GM21423 (cell line): ENCODE results near the gene JDP2.
"Not testable (repeated sequence)": the region's sequence is repeated elsewhere in the genome, so short reads cannot be mapped to it uniquely, and the experiment has no call there.

Source experiments
- ATAC-seq: cut with Tn5 transposase; IDR thresholded peaks from one replicate; pipeline ENCODE4 v1.9.1; 2021; ENCODE audit warnings: mild to moderate bottlenecking, moderate library complexity; ENCODE audit not compliant: unreplicated experiment

The JDP2 gene

DNA sequence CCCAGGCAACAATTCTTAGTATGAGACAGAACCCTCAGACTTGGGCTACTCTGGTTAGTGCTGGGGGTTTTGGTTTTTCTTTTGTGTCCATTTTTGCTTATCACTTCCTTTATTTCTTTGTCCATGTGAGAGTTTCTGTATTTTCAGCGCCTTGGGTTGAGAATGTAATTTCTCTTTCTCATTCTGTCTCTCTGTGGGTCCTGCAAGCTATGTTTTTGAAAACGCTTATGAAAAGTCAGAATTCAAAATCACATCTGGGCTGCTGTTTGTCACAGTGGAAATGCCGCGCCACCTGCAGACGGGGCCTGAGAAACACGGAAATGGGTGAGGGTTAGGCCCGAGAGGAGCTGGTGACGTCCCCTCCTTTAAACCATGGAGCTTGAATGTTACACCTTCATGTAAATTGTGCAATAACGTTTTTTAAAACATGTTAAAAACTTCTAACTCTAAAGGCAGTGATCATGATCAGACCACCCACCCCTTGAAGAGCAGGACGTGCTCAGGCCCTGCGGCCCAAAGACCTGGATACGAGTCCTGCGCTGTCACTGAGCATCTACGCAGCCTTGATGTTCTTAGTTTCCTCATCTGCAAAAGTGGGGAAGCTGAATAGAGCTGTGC lies 26.1 kb downstream of the JDP2 start:
- no peak for ATAC-seq

DNA sequence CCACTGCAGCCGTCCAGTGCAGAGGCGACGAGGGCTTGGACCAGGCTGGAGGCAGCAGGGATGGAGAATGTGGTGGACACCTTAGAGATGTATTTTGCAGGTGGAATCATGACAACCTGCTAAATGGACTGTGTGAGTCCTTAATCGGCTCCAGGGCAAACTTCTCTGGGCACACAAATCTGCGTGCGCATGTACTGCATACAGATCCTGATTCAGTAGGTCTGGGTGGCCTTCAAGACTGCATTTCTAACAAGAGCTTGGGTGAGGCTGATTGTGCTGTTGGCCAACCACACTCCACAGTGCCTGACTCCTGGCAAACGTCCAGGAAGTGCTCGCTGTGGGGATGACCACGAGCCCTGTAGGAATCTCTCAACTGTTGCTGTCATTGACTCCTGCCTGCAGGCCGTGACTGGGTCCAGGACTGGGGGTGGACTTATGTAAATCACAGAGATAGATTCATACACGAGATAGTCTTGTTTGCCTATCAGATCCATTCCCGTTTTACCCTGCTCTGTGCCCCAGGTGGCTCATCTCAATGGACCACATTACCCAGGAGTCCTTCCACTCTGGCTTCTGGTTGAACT lies 27.2 kb downstream of the JDP2 start:
- no peak for ATAC-seq

DNA sequence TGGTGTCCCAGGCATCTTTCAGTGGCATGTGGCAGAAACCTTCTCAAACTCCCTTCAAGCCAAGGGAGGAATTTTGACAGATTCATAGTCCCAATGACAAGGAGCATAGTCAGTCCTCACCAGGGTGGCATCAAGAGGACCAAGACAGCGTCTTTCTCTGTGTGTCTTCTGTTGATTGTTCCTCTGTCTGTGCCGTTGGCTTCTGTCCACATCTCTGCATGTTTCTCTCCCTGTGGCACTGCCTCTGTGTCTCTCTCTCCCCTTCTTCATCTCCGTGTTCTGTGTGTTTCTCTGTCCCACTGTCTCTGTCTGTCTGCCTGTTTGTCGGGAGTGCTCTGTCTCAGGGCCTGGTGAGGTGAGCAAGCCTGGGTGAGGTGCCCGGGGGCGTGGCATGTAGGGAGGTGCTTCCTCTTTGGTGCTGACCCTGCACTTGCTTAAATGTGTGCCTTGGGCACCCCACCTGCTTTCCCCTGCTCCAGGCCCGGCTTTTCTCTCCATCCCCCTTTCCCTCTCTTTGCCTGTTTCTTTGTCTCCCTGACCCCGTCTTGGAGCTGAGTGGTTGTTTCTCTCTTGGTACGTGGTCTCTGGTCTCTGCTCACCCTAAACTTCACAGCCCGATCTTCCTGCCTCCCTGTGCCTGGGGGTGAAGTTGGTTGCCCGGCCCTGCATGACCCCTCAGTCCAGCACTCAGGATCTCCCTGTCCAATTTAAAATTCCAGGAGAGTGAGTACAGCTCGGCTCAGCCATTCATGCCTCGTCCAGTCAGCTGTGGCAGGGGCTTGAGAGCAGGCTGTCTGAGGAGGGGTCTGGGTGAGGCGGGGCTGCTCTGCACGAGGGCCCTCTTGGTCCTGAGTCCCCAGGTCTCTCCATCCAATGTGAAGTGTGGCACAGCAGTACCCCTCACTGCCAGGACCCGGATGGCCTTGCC lies 28.5 kb downstream of the JDP2 start:
- ATAC-seq, result no peak

DNA sequence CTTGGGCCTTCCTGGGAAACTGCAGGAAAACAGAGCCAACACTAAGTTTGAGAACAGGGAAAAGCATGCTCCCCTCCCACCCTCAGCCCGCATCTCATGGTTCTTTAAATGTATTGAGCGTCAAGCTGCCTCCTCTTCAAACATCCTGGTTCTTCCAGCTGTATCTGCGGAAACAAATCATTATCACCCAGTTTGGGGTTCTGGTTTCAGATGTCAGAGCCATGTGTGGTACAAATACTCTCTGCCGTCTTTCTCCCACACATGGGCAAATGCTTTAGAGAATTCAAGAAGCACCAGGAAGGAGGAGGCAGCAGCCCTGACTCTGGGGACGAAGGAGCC lies 29.1 kb downstream of the JDP2 start:
- no peak for ATAC-seq

GRCh38 chr14:75457648-75458165 lies 29.9 kb downstream of the JDP2 start:
- ATAC-seq, result no peak

DNA sequence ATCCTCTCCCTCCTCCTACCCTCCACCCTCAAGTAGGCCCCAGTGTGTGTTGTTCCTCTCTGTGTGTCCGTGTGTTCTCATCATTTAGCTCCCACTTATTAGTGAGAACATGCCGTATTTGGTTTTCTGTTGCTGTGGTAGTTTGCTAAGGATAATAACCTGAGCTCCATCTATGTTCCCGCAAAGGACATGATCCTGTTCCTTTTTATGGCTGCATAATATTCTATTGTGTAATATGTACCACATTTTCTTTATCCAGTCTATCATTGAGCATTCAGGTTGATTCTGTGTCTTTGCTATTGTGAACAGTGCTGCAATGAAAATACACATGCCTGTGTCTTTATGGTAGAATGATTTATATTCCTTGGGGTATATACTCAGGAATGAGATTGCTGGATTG lies 30.5 kb downstream of the JDP2 start:
- ATAC-seq, result no peak

- no peak for ATAC-seq
These were observed 31.4 kb downstream of the JDP2 start for GRCh38 chr14:75459099-75459741.

- no peak for ATAC-seq
These were observed 32.0 kb downstream of the JDP2 start for GRCh38 chr14:75459791-75460190.

- no peak for ATAC-seq
These were observed 32.6 kb downstream of the JDP2 start for GRCh38 chr14:75460394-75460793.

DNA sequence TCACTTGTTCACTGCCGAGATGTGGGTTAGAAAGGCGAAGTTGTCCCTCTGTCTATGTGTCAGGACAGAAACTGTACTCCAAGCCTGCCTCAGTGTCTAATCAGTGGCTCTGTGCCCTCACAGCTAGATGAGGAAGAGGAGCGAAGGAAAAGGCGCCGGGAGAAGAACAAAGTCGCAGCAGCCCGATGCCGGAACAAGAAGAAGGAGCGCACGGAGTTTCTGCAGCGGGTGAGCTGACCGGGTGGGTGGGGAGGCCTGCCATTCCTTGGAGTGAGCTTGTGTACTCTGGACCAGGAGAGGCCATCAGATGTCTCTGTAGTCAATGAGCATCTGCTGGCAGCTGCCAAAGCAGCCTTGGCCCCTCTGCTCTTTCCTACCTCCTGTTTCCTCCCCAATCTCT lies 33.5 kb downstream of the JDP2 start:
- ATAC-seq, result no peak

GRCh38 chr14:75461755-75462349 lies 34.0 kb downstream of the JDP2 start:
- no peak for ATAC-seq

- no peak for ATAC-seq
These were observed 36.8 kb downstream of the JDP2 start for GRCh38 chr14:75464626-75465025.

GRCh38 chr14:75467763-75468162 lies 39.9 kb downstream of the JDP2 start:
- no peak for ATAC-seq

DNA sequence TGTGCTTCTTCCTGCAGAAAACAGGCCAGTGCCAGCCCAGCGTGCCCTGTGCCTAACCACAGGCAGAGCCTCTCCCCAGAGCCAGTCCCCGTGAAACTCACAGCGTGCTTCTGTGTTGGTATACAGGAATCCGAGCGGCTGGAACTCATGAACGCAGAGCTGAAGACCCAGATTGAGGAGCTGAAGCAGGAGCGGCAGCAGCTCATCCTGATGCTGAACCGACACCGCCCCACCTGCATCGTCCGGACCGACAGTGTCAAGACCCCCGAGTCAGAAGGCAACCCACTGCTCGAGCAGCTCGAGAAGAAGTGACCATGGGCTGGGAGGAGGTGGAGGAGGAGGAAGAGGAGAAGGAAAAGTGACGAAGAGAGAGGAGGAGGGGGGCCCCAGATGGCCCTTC lies 41.3 kb downstream of the JDP2 start:
- no peak for ATAC-seq

GRCh38 chr14:75469606-75470237 lies 41.9 kb downstream of the JDP2 start:
- no peak for ATAC-seq

DNA sequence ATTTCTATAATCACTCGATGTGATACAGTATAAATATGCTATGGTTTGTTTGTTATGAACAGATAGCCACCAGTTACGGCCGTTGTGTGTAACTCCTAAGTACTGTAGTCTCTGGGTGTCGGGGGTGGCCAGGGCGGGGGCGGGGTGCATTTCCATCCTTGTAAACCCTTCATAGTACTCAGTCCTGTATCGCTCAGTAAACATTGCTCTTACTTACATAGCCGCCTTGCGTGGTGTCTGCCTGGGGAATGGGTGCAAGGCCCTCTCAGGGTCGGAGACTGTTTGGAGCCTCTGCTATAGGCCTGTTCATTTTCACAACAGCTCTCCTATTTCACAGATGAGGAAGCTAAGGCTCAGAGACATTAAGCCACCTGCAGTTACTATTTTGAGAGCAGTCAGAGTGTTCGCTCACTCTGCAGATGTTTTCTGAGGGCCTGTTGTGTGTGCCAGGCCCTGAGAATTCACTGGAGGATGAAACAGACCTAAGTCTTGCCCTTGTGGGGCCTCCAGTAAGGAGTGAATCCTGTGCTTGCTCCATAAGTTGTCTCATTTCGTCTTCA lies 42.5 kb downstream of the JDP2 start:
- ATAC-seq, result no peak

- ATAC-seq, result no peak
These were observed 43.2 kb downstream of the JDP2 start for GRCh38 chr14:75471059-75471458.

GRCh38 chr14:75474127-75474526 lies 46.3 kb downstream of the JDP2 start:
- not testable (repeated sequence) for ATAC-seq

DNA sequence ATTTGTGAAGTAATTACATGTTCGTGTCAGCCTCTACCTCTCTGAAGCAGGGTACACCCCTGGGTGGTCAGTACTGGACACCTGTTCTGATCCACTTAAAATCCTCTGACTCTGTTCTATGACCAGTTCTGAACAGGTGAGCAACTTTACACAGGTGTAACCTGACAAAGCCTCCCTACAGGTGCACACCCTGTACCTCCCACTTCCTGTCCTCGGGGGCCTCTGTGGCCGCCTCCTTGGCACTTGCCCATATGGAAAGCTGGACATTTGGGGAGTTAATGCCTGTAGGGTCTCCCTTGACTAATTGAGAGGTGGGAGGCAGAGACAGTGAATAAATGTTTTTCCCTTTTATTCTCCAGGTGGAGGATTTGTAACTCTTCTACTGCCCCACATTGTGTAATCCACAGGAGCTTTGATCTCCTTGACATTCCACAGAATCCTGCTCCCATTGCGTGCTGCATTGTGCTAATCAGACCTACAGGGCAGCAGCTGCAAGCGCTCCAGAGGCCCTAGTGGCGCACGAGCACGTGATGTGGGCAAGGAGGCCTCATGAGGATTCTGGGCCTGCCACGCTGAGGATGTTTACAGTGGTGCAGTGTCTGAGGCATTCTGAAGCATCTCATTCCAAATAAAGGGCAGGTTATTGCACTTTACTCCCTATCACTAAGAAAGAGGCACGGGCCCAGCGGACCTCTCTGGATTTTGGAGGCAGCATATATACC lies 48.6 kb downstream of the JDP2 start:
- no peak for ATAC-seq

DNA sequence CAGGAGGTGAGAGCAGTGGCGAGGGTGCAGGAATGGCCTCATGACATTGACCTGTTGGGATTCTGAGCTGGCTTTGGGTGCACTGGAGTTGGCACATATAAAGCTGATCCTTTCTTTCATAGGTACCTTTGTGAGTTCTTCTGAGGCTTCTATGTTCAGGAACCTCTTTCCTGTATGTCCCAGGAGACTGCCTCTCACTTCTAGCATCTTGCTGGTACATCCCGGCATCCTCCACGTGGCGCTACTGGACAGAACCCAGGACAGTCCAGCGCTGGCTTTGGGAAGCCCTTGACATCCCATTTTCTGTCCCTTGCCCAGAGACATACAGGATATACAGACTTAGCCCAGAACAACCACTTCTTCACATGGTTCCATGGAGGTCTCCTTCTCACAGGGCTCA lies 50.1 kb downstream of the JDP2 start:
- no peak for ATAC-seq
